Body of pancreas (tissue), 4 donors: Measurements from ENCODE around the gene ZNF77. TPM values are rescaled to one million over a fixed set of nuclear protein-coding genes. Genes with fewer than 3 reads are reported as not detected.
"Not testable (repeated sequence)": the region's sequence is repeated elsewhere in the genome, so short reads cannot be mapped to it uniquely, and the experiment has no call there.

Experiments used
- ATAC-seq: fragments of 150-250 bp; one replicate; pipeline ENCODE4 v1.9.1; 2016
- DNase-seq, 4 donors: peaks; one replicate each; pipeline ENCODE4 v3.0.0-alpha.2; 2019
- H3K27ac ChIP-seq, 4 donors: fragments of 200-600 bp; sonication (generic); 1 replicate in 3 of 4; 2 replicates in 1 of 4; pipeline versions ENCODE4 v1.5.1 to v1.6.1; 2016 to 2019; ENCODE audit warnings: mild to moderate bottlenecking in 1 of 4, mixed read lengths in 1 of 4, moderate library complexity in 1 of 4
- H3K27me3 ChIP-seq, 2 donors: fragments of 200-600 bp; sonication (generic); one replicate each; pipeline ENCODE4 v1.6.0; 2016; ENCODE audit warnings: mild to moderate bottlenecking in 1 of 2
- H3K36me3 ChIP-seq, 2 donors: fragments of 200-600 bp; sonication (generic); replicated peaks in 1 of 2; 2 replicates each; pipeline ENCODE4 v1.5.1; 2016; ENCODE audit warnings: low read depth in 2 of 2; ENCODE audit not compliant: insufficient read depth in 1 of 2
- H3K4me1 ChIP-seq: fragments of 200-600 bp; sonication (generic); one replicate; pipeline ENCODE4 v1.6.0; 2016
- H3K4me3 ChIP-seq, 2 donors: fragments of 200-600 bp; sonication (generic); 1 replicate in 1 of 2; 2 replicates in 1 of 2; pipeline ENCODE4 v1.5.1; 2016 to 2019
- H3K9me3 ChIP-seq, 3 donors: fragments of 200-600 bp; sonication (generic); 1 replicate in 2 of 3; 2 replicates in 1 of 3; pipeline ENCODE4 v1.5.1; 2016
- POLR2A ChIP-seq, 3 donors: fragments of 450-650 bp; IDR thresholded peaks; one replicate each; pipeline ENCODE4 v1.6.1; 2016; ENCODE audit warnings: antibody characterized with exemption in 3 of 3, mild to moderate bottlenecking in 2 of 3
- WGBS, 2 donors: methylation state at CpG; one replicate each; pipeline ENCODE4 v1.1.5; 2017; 5-methylcytosine and 5-hydroxymethylcytosine counted together
- intact Hi-C: fragments of 100-400 bp; cut with DNase I; formaldehyde crosslinking; loops from one replicate; pipeline ENCODE4 v1.15.1; 2023
- total RNA-seq, 2 donors: library from RNA; depleted of rRNA; stranded (reverse); fragments of >200 nt; gene quantifications; one replicate each; pipeline ENCODE4 v1.1.0, GENCODE V29; 2016
- TF ChIP-seq, protein P1 (sequence below), 7 experiments: fragments of 450-650 bp in 4 of 7; fragments of 200-600 bp in 3 of 7; sonication (generic) in 3 of 7; IDR thresholded peaks; one replicate each; pipeline ENCODE4 v1.5.1; 2016 to 2019; ENCODE audit warnings: antibody characterized with exemption in 7 of 7

Gene ZNF77
- total RNA-seq, 2 donors from 2014 or later = 3.3 to 6.2 TPM

DNA sequence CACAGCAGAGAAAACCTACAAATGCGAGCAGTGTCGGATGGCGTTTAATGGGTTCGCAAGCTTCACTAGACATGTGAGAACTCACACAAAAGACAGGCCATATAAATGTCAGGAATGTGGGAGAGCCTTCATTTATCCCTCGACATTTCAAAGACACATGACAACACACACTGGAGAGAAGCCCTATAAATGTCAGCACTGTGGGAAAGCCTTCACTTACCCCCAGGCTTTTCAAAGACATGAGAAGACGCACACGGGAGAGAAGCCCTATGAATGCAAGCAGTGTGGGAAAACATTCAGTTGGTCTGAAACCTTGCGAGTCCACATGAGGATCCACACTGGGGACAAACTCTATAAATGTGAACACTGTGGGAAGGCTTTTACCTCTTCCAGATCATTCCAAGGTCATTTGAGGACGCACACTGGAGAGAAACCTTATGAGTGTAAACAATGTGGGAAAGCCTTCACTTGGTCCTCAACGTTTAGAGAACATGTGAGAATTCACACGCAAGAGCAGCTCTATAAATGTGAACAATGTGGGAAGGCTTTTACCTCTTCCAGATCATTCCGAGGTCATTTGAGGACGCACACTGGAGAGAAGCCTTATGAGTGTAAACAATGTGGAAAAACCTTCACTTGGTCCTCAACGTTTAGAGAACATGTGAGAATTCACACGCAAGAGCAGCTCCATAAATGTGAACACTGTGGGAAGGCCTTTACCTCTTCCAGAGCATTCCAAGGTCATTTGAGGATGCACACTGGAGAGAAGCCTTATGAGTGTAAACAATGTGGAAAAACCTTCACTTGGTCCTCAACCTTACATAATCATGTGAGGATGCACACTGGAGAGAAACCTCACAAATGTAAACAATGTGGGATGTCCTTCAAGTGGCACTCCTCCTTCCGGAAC lies 27.2 kb downstream of the ZNF77 start:
- peaks cover under 1% of the 10 kb centered on the region for H3K4me1 ChIP-seq
- H3K27me3 ChIP-seq = no peaks in the 10 kb centered on the region
- H3K27ac ChIP-seq = no peak overlapping the region
- H3K4me3 ChIP-seq = no peak overlapping the region
- DNase-seq = no peak
- H3K9me3 ChIP-seq = no peaks in the 10 kb centered on the region
- 87 to 92% methylated on average over 16 of the region's 16 CpGs for WGBS, 2 donors
- H3K36me3 ChIP-seq = peaks cover 10 to 16% of the 10 kb centered on the region in 2 donors
- no peak for ATAC-seq
- TF ChIP-seq, protein P1, sequence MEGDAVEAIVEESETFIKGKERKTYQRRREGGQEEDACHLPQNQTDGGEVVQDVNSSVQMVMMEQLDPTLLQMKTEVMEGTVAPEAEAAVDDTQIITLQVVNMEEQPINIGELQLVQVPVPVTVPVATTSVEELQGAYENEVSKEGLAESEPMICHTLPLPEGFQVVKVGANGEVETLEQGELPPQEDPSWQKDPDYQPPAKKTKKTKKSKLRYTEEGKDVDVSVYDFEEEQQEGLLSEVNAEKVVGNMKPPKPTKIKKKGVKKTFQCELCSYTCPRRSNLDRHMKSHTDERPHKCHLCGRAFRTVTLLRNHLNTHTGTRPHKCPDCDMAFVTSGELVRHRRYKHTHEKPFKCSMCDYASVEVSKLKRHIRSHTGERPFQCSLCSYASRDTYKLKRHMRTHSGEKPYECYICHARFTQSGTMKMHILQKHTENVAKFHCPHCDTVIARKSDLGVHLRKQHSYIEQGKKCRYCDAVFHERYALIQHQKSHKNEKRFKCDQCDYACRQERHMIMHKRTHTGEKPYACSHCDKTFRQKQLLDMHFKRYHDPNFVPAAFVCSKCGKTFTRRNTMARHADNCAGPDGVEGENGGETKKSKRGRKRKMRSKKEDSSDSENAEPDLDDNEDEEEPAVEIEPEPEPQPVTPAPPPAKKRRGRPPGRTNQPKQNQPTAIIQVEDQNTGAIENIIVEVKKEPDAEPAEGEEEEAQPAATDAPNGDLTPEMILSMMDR (IDR thresholded peaks at IDR 0.05) = no peak
- no peak for TF ChIP-seq POLR2A (IDR thresholded peaks at IDR 0.05)
- intact Hi-C loops = no loop called here

DNA sequence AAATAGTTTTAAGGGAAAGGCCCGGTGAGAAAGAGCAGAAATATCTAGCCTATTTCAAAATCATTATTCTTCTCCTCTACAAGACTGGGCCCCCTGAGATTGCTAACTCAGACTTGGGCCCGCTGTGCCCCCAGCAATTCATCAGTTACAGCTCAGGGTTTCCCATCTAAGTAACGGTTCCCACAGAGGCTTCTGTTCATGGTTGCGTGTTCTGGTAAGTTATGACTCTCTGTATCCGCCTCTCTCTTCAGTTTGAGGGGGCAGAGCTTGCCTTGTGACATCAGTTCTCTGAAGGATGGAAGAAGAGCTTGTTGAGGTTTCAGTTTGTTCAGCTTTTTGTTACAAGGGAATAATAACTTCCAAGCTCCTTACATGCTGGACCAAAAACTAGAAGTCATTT lies 32.5 kb downstream of the ZNF77 start:
- Histone ChIP-seq H3K9me3 (no peaks in the 10 kb centered on the region), H3K4me1 (no peaks in the 10 kb centered on the region), H3K27me3 (no peaks in the 10 kb centered on the region), H3K4me3 (no peak overlapping the region), H3K27ac (no peak overlapping the region), H3K36me3 (peaks cover 7% of the 10 kb centered on the region in 2 donors)
- DNase-seq (no peak), ATAC-seq (no peak)
- WGBS, 2 donors = 92 to 100% methylated on average over 5 of the region's 5 CpGs
- intact Hi-C loops = no loop called here
- TF ChIP-seq, protein P1 (IDR thresholded peaks at IDR 0.05) = no peak
- no peak for TF ChIP-seq POLR2A (IDR thresholded peaks at IDR 0.05)

DNA sequence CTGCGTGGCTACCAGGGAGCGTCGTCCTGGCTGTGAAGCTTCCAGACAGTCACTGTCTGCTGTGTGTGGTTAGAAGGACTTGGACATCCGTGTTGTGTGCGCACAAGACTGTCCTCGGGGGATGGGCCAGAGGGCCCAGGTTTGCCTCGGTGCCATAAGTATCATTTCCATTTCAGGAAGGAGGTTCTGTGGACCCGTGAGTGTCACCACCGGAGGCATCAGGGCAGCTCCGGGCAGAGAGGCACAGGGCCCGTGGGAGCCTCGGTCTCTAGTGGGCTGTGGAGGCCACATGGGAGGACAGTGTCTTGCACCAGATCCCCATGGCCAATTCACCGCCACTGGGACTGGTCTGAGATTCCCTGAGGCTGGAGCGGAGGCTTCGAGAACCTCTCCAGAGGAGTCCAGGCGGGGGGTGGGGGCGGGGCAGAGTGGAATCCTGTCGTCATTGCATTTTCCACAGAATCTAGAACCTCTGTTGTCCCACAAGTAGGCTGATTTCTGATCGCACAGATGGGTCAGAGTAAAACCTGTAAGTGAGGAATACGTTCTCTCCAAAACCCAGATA lies 38.1 kb downstream of the ZNF77 start:
- H3K9me3 ChIP-seq = no peaks in the 10 kb centered on the region
- intact Hi-C loops = no loop called here
- no peak for DNase-seq
- no peaks in the 10 kb centered on the region for H3K27me3 ChIP-seq
- H3K36me3 ChIP-seq = no peaks in the 10 kb centered on the region
- H3K27ac ChIP-seq = no peak overlapping the region
- TF ChIP-seq, protein P1 (IDR thresholded peaks at IDR 0.05) = no peak
- no peak for TF ChIP-seq POLR2A (IDR thresholded peaks at IDR 0.05)
- peaks cover 1% of the 10 kb centered on the region for H3K4me1 ChIP-seq
- H3K4me3 ChIP-seq = no peak overlapping the region
- no peak for ATAC-seq
- WGBS, 2 donors = 93 to 94% methylated on average over 7 to 16 of the region's 20 CpGs

DNA sequence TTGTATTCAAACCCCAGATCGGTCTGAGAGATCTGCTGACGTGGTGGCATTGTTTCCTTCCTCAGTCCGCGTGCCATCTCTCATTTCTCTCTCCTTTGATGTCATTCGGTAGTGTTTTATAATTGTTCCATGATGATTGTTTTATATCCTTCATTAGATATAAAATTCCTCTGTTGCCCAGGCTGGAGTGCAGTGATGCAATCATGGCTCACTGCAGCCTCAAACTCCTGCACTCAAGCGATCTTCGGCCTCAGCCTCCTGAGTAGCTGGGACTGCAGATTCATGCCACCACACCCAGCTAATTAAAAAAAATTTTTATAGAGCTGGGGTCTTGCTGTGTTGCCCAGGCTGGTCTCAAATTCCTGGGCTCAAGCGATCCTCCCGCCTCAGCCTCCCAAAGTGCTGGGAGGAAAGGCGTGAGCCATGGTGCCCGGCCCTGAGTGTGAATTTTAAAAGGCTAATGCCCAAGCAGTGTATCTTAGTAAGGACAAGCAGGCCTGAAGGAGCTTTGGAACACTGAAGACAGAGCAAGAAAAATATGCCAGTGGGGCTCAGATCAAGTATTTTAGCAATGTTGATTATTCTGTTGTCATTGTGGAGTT lies 38.8 kb downstream of the ZNF77 start:
- no peaks in the 10 kb centered on the region for H3K9me3 ChIP-seq
- TF ChIP-seq POLR2A (IDR thresholded peaks at IDR 0.05) = no peak
- TF ChIP-seq, protein P1 (IDR thresholded peaks at IDR 0.05) = no peak
- H3K27me3 ChIP-seq = no peaks in the 10 kb centered on the region
- ATAC-seq (no peak), DNase-seq (no peak)
- intact Hi-C loops = no loop called here
- H3K27ac ChIP-seq = no peak overlapping the region
- no peaks in the 10 kb centered on the region for H3K36me3 ChIP-seq
- H3K4me3 ChIP-seq = no peak overlapping the region
- H3K4me1 ChIP-seq = peaks cover 5% of the 10 kb centered on the region
- 87 to 91% methylated on average over 11 of the region's 11 CpGs for WGBS, 2 donors

DNA sequence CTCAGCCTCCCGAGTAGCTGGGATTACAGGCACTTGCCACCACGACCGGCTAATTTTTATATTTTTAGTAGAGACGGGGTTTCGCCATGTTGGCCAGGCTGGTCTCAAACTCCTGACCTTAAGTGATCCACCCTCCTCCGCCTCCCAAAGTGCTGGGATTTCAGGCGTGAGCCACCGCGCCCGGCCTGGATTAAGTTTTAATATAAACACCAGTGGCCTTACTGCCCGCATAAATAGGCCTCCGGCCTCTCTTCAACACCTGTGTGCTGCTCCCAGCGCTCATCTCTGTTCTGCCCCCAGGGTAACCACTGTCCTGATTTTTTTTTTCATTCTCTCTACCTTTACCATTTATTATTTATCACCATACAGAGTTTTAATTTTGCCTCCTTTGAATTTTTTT lies 41.4 kb downstream of the ZNF77 start:
- H3K9me3 ChIP-seq, H3K4me3 ChIP-seq, intact Hi-C loops, DNase-seq, H3K27me3 ChIP-seq, H3K4me1 ChIP-seq, H3K27ac ChIP-seq, ATAC-seq, H3K36me3 ChIP-seq: not testable (repeated sequence)
- WGBS, 2 donors = 85 to 93% methylated on average over 13 of the region's 13 CpGs
